Activated CD4-positive, alpha-beta T cell treated with anti-CD3 and anti-CD28 coated beads for 36 hours (primary cell): ENCODE results near the gene PDE9A. TPM values are rescaled to one million over a fixed set of nuclear protein-coding genes. Genes with fewer than 3 reads are reported as not detected.

Source experiments
- ATAC-seq: fragments of 200-7000 bp; cut with Tn5 transposase; one replicate; pipeline ENCODE4 v1.10.0; 2021; ENCODE audit warnings: mild to moderate bottlenecking, moderate library complexity
- CTCF ChIA-PET: fragments of 350-600 bp; sonication (Branson Sonifier 250); formaldehyde crosslinking; loops from one replicate; lab custom pipeline; 2021; ENCODE audit warnings: antibody characterized with exemption; lab: Charles Lee
- POLR2A ChIA-PET: fragments of 350-600 bp; sonication (Branson Sonifier 250); formaldehyde crosslinking; loops from one replicate; lab custom pipeline; 2021; ENCODE audit warnings: antibody characterized with exemption, inconsistent platforms; lab: Charles Lee
- DNase-seq: peaks from one replicate; pipeline ENCODE4 v3.0.0-alpha.2; 2020
- H3K27ac Mint-ChIP-seq: one replicate; pipeline ENCODE4 v1.8.0; 2021; ENCODE audit warnings: mixed read lengths
- H3K27me3 Mint-ChIP-seq: one replicate; pipeline ENCODE4 v1.8.0; 2021; ENCODE audit warnings: mixed read lengths
- H3K36me3 Mint-ChIP-seq: one replicate; pipeline ENCODE4 v1.8.0; 2021; ENCODE audit warnings: low read depth, mixed read lengths
- H3K4me1 Mint-ChIP-seq: one replicate; pipeline ENCODE4 v1.8.0; 2021; ENCODE audit warnings: mixed read lengths
- H3K4me3 Mint-ChIP-seq: one replicate; pipeline ENCODE4 v1.8.0; 2021; ENCODE audit warnings: mild to moderate bottlenecking, moderate library complexity, mixed read lengths
- H3K9me3 Mint-ChIP-seq: one replicate; pipeline ENCODE4 v1.8.0; 2021; ENCODE audit warnings: low read depth, mixed read lengths
- intact Hi-C, 2 experiments: fragments of 100-400 bp; cut with DNase I in 1 of 2; cut with micrococcal nuclease in 1 of 2; formaldehyde crosslinking; loops; one replicate each; pipeline versions ENCODE4 v1.14.2 to v1.15.1; 2022 to 2024; cut with DNase I, micrococcal nuclease
- total RNA-seq, 2 experiments: library from RNA; stranded (reverse); gene quantifications; one replicate each; pipeline ENCODE4 v1.2.3, GENCODE V29; 2021

The PDE9A gene
- total RNA-seq, 2 experiments from 2014 or later, result 7.1 to 7.3 TPM

DNA sequence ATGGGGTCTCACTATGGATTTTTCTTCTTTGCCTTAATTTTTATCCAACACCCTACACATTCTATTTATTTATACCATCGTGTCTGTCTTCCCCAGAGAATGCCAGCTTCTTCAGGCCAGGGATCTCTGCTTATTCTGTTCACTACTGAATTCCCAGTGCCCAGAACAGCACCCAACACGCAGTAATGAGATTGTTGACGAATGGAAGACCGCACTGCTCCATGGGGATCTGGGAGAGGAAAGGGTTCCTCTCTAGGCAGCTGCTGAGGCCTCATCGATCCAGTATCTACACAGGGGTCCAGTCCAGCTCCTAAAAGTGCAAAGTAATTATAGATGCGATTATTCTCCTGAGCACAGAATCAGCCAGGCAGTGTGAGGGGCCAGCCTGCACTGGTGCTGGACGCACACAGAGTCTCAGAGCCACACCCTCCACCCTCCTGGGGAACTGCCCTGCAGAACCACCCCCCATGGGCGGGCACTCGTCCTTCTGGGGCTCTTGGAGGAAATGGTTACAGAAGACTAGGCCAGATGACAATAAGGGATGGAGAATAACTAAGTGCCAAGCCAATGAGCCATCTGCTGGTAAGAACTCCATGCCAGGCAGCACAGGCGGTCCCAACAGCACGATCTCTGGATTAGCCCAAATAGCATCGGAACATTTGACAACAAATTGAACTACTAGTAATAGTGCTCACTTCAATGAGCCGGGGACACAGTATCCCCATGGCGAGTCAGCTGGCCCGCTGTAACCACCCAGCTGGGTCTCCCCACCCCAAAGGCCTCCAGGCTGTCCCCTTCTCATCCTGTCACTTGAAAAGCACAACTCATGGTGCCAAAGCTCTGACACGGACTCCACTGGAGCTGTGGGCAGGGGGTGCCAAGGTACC is 1.7 kb upstream of the PDE9A start:
- Mint-ChIP-seq H3K4me3 (no peak overlapping the region), H3K27me3 (peaks cover 3% of the 10 kb centered on the region), H3K9me3 (no peaks in the 10 kb centered on the region), H3K36me3 (no peaks in the 10 kb centered on the region), H3K27ac (no peak overlapping the region), H3K4me1 (peaks cover 17% of the 10 kb centered on the region)
- DNase-seq, result no peak
- ChIA-PET CTCF (interaction anchor here (1.1 to 1.5 kb wide), 2 partner anchors 73 to 227 kb away, joined by 3 read pairs; no protein-coding TSS in a partner anchor), POLR2A (no interaction called here)
- ATAC-seq, result no peak
- intact Hi-C loops, result loop anchor here in 1 of 2 experiments (2.0 to 5.0 kb wide), 2 partner anchors 167 to 181 kb away; no protein-coding TSS in a partner anchor

DNA sequence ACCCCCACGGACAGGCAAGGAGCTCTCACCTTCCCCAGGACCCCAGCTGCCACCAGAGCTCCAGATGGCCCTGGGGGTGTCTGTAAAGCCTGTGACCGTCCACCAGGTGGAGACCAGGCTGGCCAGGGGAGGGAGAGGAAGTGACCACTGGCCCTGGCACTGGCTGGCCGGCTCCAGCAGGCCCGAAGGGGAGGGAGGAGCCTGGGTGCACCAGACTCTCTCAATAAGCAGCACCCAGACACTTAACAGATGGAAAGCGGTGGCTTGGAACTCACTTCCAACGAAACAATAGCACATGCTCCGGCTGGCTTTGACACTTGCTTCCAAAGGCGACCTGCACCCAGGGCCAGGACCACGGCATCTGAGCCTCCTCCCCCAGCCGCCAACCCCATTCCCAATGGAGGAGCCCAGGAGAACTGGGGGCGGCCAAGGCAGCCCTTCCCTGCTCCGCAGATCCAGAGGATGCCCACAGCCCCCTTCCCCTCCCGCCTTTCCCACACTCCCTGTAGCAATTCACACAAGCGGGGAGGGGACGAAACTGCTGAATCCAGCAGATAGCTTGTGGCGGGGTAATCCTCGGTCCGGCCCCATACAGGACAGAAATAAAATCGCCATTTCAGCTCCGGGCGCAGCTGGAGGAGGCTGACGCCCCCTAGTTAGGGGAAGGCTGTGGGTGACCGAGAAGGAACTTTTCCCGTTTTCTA is 742 bp upstream of the PDE9A start:
- ChIA-PET POLR2A (no interaction called here), CTCF (interaction anchor here (0.6 to 1.5 kb wide), 4 partner anchors 27 to 226 kb away, joined by 3 read pairs; no protein-coding TSS in a partner anchor)
- Mint-ChIP-seq H3K9me3 (no peaks in the 10 kb centered on the region), H3K27ac (peak overlapping the region; percentile 39), H3K4me3 (peak overlapping the region; percentile 68), H3K27me3 (peaks cover 3% of the 10 kb centered on the region), H3K36me3 (no peaks in the 10 kb centered on the region), H3K4me1 (peaks cover 17% of the 10 kb centered on the region)
- ATAC-seq (no peak), DNase-seq (no peak)
- intact Hi-C loops, result loop anchor here in 1 of 2 experiments (2.0 to 5.0 kb wide), 2 partner anchors 166 to 180 kb away; no protein-coding TSS in a partner anchor

DNA sequence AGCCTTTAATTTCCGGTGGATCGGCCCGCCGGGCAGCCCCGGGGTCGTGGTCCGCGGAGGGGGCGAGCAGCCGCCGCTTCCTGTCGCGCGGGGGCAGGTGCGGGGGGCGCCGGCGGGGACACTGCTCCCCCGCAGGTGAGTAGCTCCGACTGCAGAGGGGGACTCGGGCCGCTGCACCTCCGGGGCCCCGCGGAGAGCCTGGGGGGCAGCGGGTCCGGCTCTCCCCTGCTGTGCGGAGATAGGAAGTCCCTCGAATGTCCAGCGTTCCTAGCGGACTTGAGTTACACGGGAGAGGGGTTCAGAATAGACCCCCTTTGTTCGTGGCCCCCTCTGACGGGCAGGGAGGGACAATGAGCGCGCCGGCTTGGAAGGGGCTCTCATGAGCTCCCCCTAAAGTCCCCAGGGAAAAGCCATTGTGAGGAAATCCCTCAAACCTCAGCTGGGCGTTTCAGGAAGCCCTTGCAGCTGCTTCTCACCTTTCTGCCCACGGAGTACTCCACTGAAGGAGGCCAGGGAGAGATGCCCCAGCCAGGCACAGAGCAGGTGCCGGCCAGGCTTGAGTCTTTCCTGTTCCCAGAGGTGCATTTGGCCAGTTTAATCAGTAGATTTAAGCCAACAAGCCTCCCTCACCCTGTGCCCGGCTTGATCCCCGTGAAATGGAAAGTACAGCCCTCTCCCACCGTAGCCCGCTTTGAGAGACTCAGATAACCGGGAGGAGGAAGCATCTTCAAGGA is 925 bp downstream of the PDE9A start:
- ATAC-seq, result peak; percentile 25
- Mint-ChIP-seq H3K27ac (peak overlapping the region; percentile 10), H3K27me3 (peaks cover 3% of the 10 kb centered on the region), H3K9me3 (no peaks in the 10 kb centered on the region), H3K4me3 (peak overlapping the region; percentile 50), H3K36me3 (no peaks in the 10 kb centered on the region), H3K4me1 (peaks cover 19% of the 10 kb centered on the region)
- DNase-seq, result peak; percentile 36
- POLR2A ChIA-PET, result interaction anchor here (0.5 kb wide), 1 partner anchor 83 kb away, joined by 6 read pairs; no protein-coding TSS in a partner anchor
- intact Hi-C loops, result loop anchor here in 1 of 2 experiments (2.0 to 5.0 kb wide), 2 partner anchors 30 to 178 kb away; no protein-coding TSS in a partner anchor
- CTCF ChIA-PET, result interaction anchor here (0.5 to 1.0 kb wide), 4 partner anchors 14 to 425 kb away, joined by 3 to 4 read pairs (median 3); no protein-coding TSS in a partner anchor

DNA sequence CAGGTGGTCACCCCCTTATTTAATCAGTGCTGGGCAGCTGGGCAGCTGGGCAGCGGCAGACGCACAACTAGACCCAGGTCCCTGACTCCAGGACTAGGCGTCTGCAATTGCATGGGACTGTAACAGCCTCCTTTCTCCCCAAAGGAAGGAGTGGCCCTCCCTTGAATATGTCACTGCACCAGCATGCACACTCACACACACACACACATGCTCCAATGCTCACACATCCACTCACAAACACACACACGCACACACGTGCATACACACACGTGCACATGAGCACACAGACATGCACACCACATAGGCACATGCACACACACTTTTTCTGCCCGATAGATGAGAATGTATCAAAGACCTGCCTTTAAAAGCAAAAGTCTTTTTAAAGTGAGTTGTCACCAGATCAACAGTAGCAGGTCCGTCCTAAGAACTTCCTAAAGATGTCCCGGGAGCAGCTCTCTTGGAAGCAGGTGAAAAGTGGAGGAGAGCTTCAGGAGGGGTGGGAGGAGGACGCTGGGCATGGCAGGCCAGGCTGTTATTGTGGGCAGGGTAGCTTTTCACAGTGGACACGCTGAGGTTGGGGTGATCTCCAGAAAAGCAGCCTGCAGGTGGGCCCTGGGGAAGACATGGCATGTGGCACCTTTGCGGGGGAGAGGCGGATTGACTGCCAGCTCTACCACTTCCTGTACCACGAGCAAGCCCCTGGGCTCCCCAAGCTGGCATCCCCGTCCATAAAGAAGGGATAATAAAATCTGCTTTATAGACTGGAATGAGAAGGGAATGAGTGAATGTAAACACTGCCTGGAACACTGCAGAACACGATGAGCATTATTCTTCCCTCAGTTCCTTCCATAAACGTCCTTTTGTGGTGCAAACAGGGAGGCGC is 1.7 kb downstream of the PDE9A start:
- Mint-ChIP-seq H3K36me3 (no peaks in the 10 kb centered on the region), H3K9me3 (no peaks in the 10 kb centered on the region), H3K4me1 (peaks cover 19% of the 10 kb centered on the region), H3K4me3 (peak overlapping the region; percentile 50), H3K27me3 (peaks cover 3% of the 10 kb centered on the region), H3K27ac (peak overlapping the region; percentile 10)
- ATAC-seq, result no peak
- DNase-seq, result peak; percentile 46
- CTCF ChIA-PET, result interaction anchor here (0.5 to 1.0 kb wide), 4 partner anchors 14 to 425 kb away, joined by 3 to 4 read pairs (median 3); no protein-coding TSS in a partner anchor
- intact Hi-C loops, result loop anchor here in 1 of 2 experiments (2.0 to 5.0 kb wide), 2 partner anchors 30 to 177 kb away; no protein-coding TSS in a partner anchor
- POLR2A ChIA-PET, result interaction anchor here (0.6 kb wide), 1 partner anchor 128 kb away, joined by 3 read pairs; no protein-coding TSS in a partner anchor

DNA sequence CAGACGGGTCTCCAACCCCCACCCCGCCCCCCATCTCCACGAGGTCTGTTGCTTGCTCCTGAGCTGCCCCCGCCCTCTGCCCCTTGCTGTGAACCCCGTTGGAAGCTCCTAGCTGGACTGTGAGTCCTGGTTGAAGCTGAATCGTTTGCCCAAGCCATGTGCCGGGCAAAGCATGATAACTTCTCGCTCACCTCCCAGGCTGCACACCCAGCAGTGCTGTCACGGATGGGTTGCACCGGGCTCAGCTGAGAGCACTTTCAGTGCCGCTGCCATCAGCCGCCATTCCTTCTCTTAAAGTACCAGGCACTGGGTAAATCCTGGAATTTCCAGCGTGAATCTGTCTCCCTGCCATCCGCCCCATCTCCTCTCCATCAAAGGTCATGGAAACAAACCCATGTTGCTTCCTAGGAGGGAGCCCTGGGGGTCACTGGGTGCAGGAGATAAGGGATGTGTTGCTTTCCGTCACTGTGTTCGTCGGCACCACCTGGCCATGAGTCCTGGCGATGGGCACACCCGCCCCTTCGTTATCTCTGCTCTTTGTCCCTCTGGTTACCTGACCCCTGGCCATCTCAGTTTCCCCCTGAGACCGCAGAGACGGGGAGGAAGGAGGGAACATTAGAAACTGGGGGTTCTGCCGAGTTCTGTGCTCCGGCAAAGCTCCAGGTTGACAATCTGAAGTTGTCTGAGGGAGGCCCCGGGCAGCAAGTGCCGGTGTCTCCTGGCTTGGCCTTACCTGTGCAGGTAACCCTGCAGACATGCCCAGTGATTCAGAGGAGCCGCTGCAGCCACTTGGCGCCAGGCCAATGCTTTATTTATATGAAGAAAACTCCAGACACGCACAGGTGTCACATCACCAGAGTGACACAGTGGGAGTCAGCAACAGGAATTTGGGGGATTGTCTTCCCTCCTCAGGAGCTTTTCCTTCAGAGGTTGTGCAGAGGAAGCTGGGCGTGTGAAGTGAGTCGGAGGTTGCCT is 2.7 kb downstream of the PDE9A start:
- no peak overlapping the region for H3K4me3 Mint-ChIP-seq
- ChIA-PET CTCF (interaction anchor here (0.6 kb wide), 1 partner anchor 177 kb away, joined by 3 read pairs; no protein-coding TSS in a partner anchor), POLR2A (interaction anchor here (0.6 kb wide), 1 partner anchor 127 kb away, joined by 3 read pairs; no protein-coding TSS in a partner anchor)
- ATAC-seq, result no peak
- H3K27ac Mint-ChIP-seq, result no peak overlapping the region
- H3K27me3 Mint-ChIP-seq, result peaks cover 3% of the 10 kb centered on the region
- no peaks in the 10 kb centered on the region for H3K9me3 Mint-ChIP-seq
- peaks cover 19% of the 10 kb centered on the region for H3K4me1 Mint-ChIP-seq
- intact Hi-C loops, result loop anchor here in 1 of 2 experiments (2.0 kb wide), 1 partner anchor 29 kb away; no protein-coding TSS in a partner anchor
- no peaks in the 10 kb centered on the region for H3K36me3 Mint-ChIP-seq
- DNase-seq, result no peak

DNA sequence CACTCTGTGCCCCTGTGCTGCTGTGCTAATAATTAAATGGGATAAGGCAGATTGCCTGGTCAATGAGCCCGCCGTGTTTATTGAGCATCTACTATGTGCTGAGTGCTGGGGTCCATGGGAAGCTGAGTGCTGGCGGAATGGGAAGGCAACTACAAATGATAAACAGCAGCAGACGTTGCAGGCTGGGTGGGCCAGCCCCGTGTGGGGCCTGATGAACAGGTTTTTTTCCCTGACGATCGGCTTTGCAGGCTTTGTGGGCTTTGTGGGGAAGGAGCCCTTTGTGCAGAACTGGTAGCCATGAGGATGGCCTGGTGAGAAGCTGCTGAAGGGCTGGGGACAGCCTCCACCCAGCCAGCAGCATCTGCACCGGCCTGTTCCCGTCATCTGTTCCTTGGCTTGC is 3.5 kb downstream of the PDE9A start:
- intact Hi-C loops, result no loop called here
- no peak overlapping the region for H3K4me3 Mint-ChIP-seq
- POLR2A ChIA-PET, result no interaction called here
- H3K4me1 Mint-ChIP-seq, result peaks cover 19% of the 10 kb centered on the region
- peaks cover 3% of the 10 kb centered on the region for H3K27me3 Mint-ChIP-seq
- no peak overlapping the region for H3K27ac Mint-ChIP-seq
- no peaks in the 10 kb centered on the region for H3K9me3 Mint-ChIP-seq
- ATAC-seq, result no peak
- CTCF ChIA-PET, result interaction anchor here (0.6 kb wide), 1 partner anchor 176 kb away, joined by 3 read pairs; no protein-coding TSS in a partner anchor
- no peak for DNase-seq
- no peaks in the 10 kb centered on the region for H3K36me3 Mint-ChIP-seq

DNA sequence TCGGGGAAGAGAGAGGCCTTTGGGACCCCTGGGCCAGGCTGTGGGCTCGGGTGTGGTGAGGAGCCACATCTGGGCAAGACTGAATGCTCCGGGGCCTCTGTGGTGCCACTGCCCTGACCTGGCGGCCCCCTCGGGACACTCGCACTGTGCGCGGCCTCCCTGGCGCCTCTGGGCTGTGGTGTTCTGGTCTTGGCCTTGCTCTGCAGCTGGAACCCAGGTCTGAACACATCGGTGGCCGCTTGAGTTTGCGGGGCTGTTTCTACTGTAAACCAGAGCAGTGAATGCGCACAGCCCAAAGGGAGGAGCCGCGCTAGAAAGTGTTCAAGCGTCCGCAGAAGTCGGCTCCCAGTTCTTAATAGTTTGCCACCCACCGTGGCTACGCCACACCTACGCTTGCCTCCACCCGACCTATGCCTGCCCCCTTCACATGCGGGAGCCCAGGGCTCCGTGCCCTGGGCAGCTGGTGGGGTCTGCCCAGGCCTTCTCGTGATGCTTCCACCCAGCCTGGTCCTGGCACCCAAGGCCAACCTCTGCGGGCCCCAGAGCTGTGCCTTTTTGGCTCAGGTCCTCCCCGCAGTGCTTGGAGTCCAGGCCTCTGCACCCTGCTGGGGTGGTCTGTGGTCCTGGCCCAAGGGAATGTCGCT is 4.4 kb downstream of the PDE9A start:
- ATAC-seq (no peak), DNase-seq (no peak)
- CTCF ChIA-PET, result no interaction called here
- Mint-ChIP-seq H3K9me3 (no peaks in the 10 kb centered on the region), H3K27me3 (peaks cover 3% of the 10 kb centered on the region), H3K36me3 (no peaks in the 10 kb centered on the region), H3K4me1 (peaks cover 19% of the 10 kb centered on the region), H3K4me3 (no peak overlapping the region), H3K27ac (no peak overlapping the region)
- POLR2A ChIA-PET, result no interaction called here
- intact Hi-C loops, result no loop called here

DNA sequence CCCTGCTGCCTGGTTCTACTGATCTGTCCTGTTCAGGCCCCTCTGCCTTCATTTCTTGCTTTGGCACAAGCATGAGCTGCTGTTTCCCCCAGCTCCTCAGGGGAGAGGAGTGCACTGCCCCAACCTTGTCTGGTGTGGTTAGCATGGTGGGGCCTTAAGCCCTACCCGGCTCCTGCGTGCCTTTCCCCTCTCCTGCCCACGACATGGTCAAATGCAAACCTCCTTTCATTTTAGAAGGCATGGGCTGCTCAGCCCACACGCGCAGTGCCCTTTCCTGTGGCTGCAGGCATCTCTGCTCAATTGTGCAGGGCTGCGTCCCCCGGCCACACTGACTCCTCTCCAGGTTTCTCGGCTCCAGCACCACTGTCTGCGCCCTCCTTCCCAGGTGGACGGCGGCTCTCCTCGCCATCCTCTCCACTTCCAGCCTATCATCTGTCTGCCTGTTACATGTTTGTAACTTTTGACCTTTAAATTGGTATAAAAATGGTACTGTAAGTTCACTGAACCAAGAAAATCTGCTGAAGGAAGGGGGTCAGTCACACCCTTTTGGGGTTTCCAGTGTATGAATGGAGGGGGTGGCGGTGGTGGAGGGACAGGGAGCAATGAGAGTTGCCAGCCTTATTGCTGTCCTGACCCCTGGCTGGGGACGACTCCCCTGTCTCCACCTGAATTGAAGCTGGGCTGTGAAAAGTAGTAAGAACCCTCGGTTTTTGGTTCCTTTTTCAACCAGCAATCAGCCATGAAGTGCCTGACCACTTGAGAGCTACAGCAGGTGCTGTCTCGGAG is 5.1 kb downstream of the PDE9A start:
- ATAC-seq, result no peak
- Mint-ChIP-seq H3K27ac (no peak overlapping the region), H3K27me3 (peaks cover 3% of the 10 kb centered on the region), H3K9me3 (no peaks in the 10 kb centered on the region), H3K4me1 (peaks cover 19% of the 10 kb centered on the region), H3K4me3 (no peak overlapping the region), H3K36me3 (no peaks in the 10 kb centered on the region)
- CTCF ChIA-PET, result no interaction called here
- POLR2A ChIA-PET, result no interaction called here
- DNase-seq, result no peak
- intact Hi-C loops, result no loop called here
